Trophoblast cell (in vitro differentiated cells and primary cell): Measurements from ENCODE around the gene ALAS1.
A peak's percentile ranks its signal among the peaks of the same experiment; 100 is the strongest.

Experiments
- DNase-seq, 2 donors: peaks; one replicate each; pipeline ENCODE4 v3.0.0-alpha.2; 2016
- H2AFZ ChIP-seq: 2 replicates; pipeline ENCODE4 v1.6.1; 2013; ENCODE audit warnings: low read length, moderate library complexity, mild to moderate bottlenecking; ENCODE audit not compliant: insufficient read depth, poor library complexity
- H2AK5ac ChIP-seq: 2 replicates; pipeline ENCODE4 v1.6.1; 2013; ENCODE audit warnings: mild to moderate bottlenecking, low read length
- H2BK120ac ChIP-seq: 2 replicates; pipeline ENCODE4 v1.6.1; 2013; ENCODE audit warnings: low read length, mild to moderate bottlenecking, moderate library complexity; ENCODE audit not compliant: insufficient read depth, poor library complexity
- H2BK12ac ChIP-seq: 2 replicates; pipeline ENCODE4 v1.6.1; 2013; ENCODE audit warnings: mild to moderate bottlenecking, low read length, moderate library complexity
- H2BK5ac ChIP-seq: 2 replicates; pipeline ENCODE4 v1.6.1; 2013; ENCODE audit warnings: low read length, low read depth, moderate library complexity, mild to moderate bottlenecking; ENCODE audit not compliant: poor library complexity
- H3K14ac ChIP-seq: 2 replicates; pipeline ENCODE4 v1.6.1; 2013; ENCODE audit warnings: mild to moderate bottlenecking, low read length
- H3K18ac ChIP-seq: 2 replicates; pipeline ENCODE4 v1.6.1; 2013; ENCODE audit warnings: mild to moderate bottlenecking, low read length
- H3K23ac ChIP-seq: 2 replicates; pipeline ENCODE4 v1.6.1; 2013; ENCODE audit warnings: low read length
- H3K27ac ChIP-seq: 2 replicates; pipeline ENCODE4 v1.5.1; 2013; ENCODE audit warnings: low read depth, mild to moderate bottlenecking, inconsistent platforms, low read length, moderate library complexity
- H3K27me3 ChIP-seq: 2 replicates; pipeline ENCODE4 v1.6.1; 2013; ENCODE audit warnings: inconsistent platforms, mild to moderate bottlenecking, low read length, moderate library complexity; ENCODE audit not compliant: insufficient read depth
- H3K36me3 ChIP-seq, 2 experiments: 1 replicate in 1 of 2; 2 replicates in 1 of 2; pipeline ENCODE4 v1.6.1; 2013; ENCODE audit warnings: low read length in 2 of 2, mild to moderate bottlenecking in 2 of 2, moderate library complexity in 1 of 2; ENCODE audit not compliant: insufficient read depth in 2 of 2, control insufficient read depth in 1 of 2
- H3K4ac ChIP-seq: 2 replicates; pipeline ENCODE4 v1.6.1; 2013; ENCODE audit warnings: low read depth, mild to moderate bottlenecking, low read length, moderate library complexity
- H3K4me1 ChIP-seq, 2 experiments: 1 replicate in 1 of 2; 2 replicates in 1 of 2; pipeline ENCODE4 v1.6.1; 2013; ENCODE audit warnings: low read length in 2 of 2, mild to moderate bottlenecking in 2 of 2, moderate library complexity in 1 of 2; ENCODE audit not compliant: insufficient read depth in 2 of 2, control insufficient read depth in 1 of 2
- H3K4me2 ChIP-seq: 2 replicates; pipeline ENCODE4 v1.6.1; 2013; ENCODE audit warnings: inconsistent platforms, mild to moderate bottlenecking, low read length, moderate library complexity
- H3K4me3 ChIP-seq: 2 replicates; pipeline ENCODE4 v1.5.1; 2013; ENCODE audit warnings: mild to moderate bottlenecking, low read depth, low read length, inconsistent platforms
- H3K79me1 ChIP-seq: one replicate; pipeline ENCODE4 v1.6.1; 2013; ENCODE audit warnings: low read length
- H3K79me2 ChIP-seq: 2 replicates; pipeline ENCODE4 v1.6.1; 2013; ENCODE audit warnings: low read length, mild to moderate bottlenecking; ENCODE audit not compliant: control insufficient read depth, insufficient read depth, poor library complexity
- H3K9ac ChIP-seq: 2 replicates; pipeline ENCODE4 v1.6.1; 2013; ENCODE audit warnings: mild to moderate bottlenecking, low read length
- H3K9me3 ChIP-seq: 2 replicates; pipeline ENCODE4 v1.6.1; 2013; ENCODE audit warnings: low read depth, mild to moderate bottlenecking, control low read depth, inconsistent platforms, low read length; ENCODE audit not compliant: insufficient read depth
- H4K12ac ChIP-seq: 2 replicates; pipeline ENCODE4 v1.6.1; 2013; ENCODE audit warnings: low read depth, mild to moderate bottlenecking, low read length, moderate library complexity
- H4K8ac ChIP-seq: 2 replicates; pipeline ENCODE4 v1.6.1; 2013; ENCODE audit warnings: low read depth, mild to moderate bottlenecking, low read length, moderate library complexity
- H4K91ac ChIP-seq: one replicate; pipeline ENCODE4 v1.6.1; 2013; ENCODE audit warnings: low read depth, mild to moderate bottlenecking, low read length, moderate library complexity
- WGBS: extraction: QIAGEN DNeasy Blood & Tissue Kit; methylation state at CpG from one replicate; pipeline ENCODE4 v1.1.7; 2013; ENCODE audit warnings: missing lambda C conversion rate; ENCODE audit not compliant: insufficient read length, insufficient coverage; ENCODE audit errors: extremely low coverage; 5-methylcytosine and 5-hydroxymethylcytosine counted together

The ALAS1 gene

DNA sequence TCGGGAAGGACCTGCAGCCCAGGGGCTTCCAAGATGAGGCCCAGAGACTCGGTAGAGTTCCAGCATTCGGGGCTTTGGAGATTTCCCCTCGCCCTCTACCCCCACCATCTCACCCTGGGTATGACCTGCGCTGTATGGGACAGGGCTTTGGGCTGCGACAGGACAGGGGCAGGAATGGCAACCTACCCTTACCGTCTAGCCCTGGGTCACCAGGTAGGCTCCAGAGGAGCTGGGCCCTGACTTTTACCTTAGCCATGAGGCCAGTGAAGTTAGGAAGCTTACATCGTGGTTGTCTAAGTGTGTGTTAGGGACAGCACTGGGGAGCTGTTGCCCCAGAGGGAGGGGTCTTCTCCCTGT is 48.3 kb downstream of the ALAS1 start:
- no peak overlapping the region for H3K4ac ChIP-seq
- no CpG with 5 or more reads among the region's 8 CpGs for WGBS
- no peak overlapping the region for H3K23ac ChIP-seq
- peaks cover 19 to 22% of the 10 kb centered on the region in 2 experiments for H3K4me1 ChIP-seq
- H3K79me2 ChIP-seq, result no peaks in the 10 kb centered on the region
- H3K4me3 ChIP-seq, result no peak overlapping the region
- H4K12ac ChIP-seq, result no peak overlapping the region
- H2AK5ac ChIP-seq, result no peak overlapping the region
- H3K36me3 ChIP-seq, result peaks cover 13 to 22% of the 10 kb centered on the region in 2 experiments
- peak overlapping the region; percentile 12 for H4K8ac ChIP-seq
- H3K9ac ChIP-seq, result no peak overlapping the region
- no peak overlapping the region for H3K27ac ChIP-seq
- H3K14ac ChIP-seq, result no peak overlapping the region
- no peak overlapping the region for H2BK120ac ChIP-seq
- H3K18ac ChIP-seq, result no peak overlapping the region
- no peaks in the 10 kb centered on the region for H3K27me3 ChIP-seq
- peak overlapping the region; percentile 9 for H2AFZ ChIP-seq
- H2BK12ac ChIP-seq, result no peak overlapping the region
- peaks cover 6% of the 10 kb centered on the region for H3K79me1 ChIP-seq
- no peak overlapping the region for H4K91ac ChIP-seq
- peaks cover 6% of the 10 kb centered on the region for H3K9me3 ChIP-seq
- peak overlapping the region; percentile 82 for H3K4me2 ChIP-seq
- no peak for DNase-seq
- H2BK5ac ChIP-seq, result no peak overlapping the region

GRCh38 chr3:52246728-52247408 is 48.9 kb downstream of the ALAS1 start:
- Histone ChIP-seq H2BK5ac (no peak overlapping the region), H2BK12ac (no peak overlapping the region), H3K9ac (no peak overlapping the region), H3K27me3 (no peaks in the 10 kb centered on the region), H3K79me2 (no peaks in the 10 kb centered on the region), H3K4me3 (no peak overlapping the region), H3K9me3 (peaks cover 6% of the 10 kb centered on the region), H2AFZ (no peak overlapping the region), H3K4ac (no peak overlapping the region), H3K27ac (no peak overlapping the region), H3K4me2 (no peak overlapping the region), H4K12ac (no peak overlapping the region), H4K91ac (no peak overlapping the region), H2AK5ac (no peak overlapping the region), H3K36me3 (peaks cover 15 to 27% of the 10 kb centered on the region in 2 experiments), H3K18ac (no peak overlapping the region), H4K8ac (no peak overlapping the region), H3K23ac (no peak overlapping the region), H3K14ac (no peak overlapping the region), H2BK120ac (no peak overlapping the region), H3K4me1 (peaks cover 19 to 22% of the 10 kb centered on the region in 2 experiments), H3K79me1 (peaks cover 6% of the 10 kb centered on the region)
- WGBS, result no CpG with 5 or more reads among the region's 14 CpGs
- no peak for DNase-seq

DNA sequence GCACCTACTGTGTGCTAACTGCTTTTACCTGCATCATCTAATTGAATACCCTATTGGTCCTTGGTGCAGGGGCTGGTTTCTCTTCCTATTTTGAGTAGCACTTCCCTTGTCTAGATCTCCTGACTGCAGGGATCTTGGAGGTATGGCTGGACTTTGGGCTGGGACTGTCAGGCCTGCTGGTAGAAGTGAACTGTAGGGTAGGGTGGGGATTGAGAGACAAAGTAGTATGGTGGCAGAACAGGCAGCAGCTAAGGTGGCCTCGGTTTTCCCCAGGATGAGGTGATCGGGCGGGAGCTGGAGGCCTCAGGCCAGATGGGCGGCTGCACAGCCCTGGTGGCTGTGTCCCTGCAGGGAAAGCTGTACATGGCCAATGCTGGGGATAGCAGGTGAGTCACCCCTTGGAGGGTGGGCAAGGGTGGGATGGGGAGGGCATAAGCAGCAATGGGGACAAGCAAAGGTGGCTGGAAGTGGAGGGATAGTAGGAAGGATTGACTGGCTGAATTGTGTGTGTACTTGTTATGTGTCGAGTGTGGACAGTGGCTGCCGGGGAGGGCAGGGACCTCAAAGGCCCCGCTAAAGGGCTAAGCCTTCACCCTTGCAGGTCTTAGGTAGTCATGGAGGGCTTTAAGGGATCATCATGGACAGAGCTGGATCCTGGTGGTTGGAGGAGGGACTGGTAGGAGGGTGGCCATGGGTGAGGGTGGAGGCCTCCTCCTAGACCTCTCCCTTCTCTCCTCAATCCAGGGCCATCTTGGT is 49.6 kb downstream of the ALAS1 start:
- Histone ChIP-seq H3K4me3 (no peak overlapping the region), H3K4ac (no peak overlapping the region), H3K23ac (no peak overlapping the region), H4K12ac (no peak overlapping the region), H3K4me1 (peaks cover 19 to 22% of the 10 kb centered on the region in 2 experiments), H3K18ac (no peak overlapping the region), H3K4me2 (no peak overlapping the region), H2BK5ac (no peak overlapping the region), H3K27ac (no peak overlapping the region), H3K27me3 (no peaks in the 10 kb centered on the region), H3K36me3 (peaks cover 21 to 33% of the 10 kb centered on the region in 2 experiments), H2BK120ac (no peak overlapping the region), H3K9me3 (peaks cover 6% of the 10 kb centered on the region), H4K91ac (no peak overlapping the region), H2AFZ (no peak overlapping the region), H3K79me1 (peaks cover 6% of the 10 kb centered on the region), H3K79me2 (no peaks in the 10 kb centered on the region), H2BK12ac (no peak overlapping the region), H2AK5ac (no peak overlapping the region), H3K14ac (no peak overlapping the region), H4K8ac (no peak overlapping the region), H3K9ac (no peak overlapping the region)
- DNase-seq, result no peak
- no CpG with 5 or more reads among the region's 7 CpGs for WGBS

- H3K27me3 ChIP-seq, result no peaks in the 10 kb centered on the region
- H3K36me3 ChIP-seq, result peaks cover 23 to 36% of the 10 kb centered on the region in 2 experiments
- H4K12ac ChIP-seq, result no peak overlapping the region
- no peak overlapping the region for H3K9ac ChIP-seq
- H3K4ac ChIP-seq, result no peak overlapping the region
- no peak overlapping the region for H3K23ac ChIP-seq
- H3K79me1 ChIP-seq, result peaks cover 6% of the 10 kb centered on the region
- no peak overlapping the region for H3K18ac ChIP-seq
- H3K4me3 ChIP-seq, result no peak overlapping the region
- H2BK120ac ChIP-seq, result no peak overlapping the region
- WGBS, result no CpG with 5 or more reads among the region's 10 CpGs
- no peak overlapping the region for H2AK5ac ChIP-seq
- no peaks in the 10 kb centered on the region for H3K79me2 ChIP-seq
- H3K14ac ChIP-seq, result no peak overlapping the region
- H3K27ac ChIP-seq, result no peak overlapping the region
- H3K4me1 ChIP-seq, result peaks cover 19 to 22% of the 10 kb centered on the region in 2 experiments
- no peak overlapping the region for H4K91ac ChIP-seq
- H3K4me2 ChIP-seq, result no peak overlapping the region
- H3K9me3 ChIP-seq, result peaks cover 6% of the 10 kb centered on the region
- H2BK5ac ChIP-seq, result no peak overlapping the region
- no peak overlapping the region for H4K8ac ChIP-seq
- H2BK12ac ChIP-seq, result no peak overlapping the region
- H2AFZ ChIP-seq, result no peak overlapping the region
- DNase-seq, result no peak
Observed at GRCh38 chr3:52248165-52248541, 50.2 kb downstream of the ALAS1 start.
